Spinal cord (tissue), 10 donors: ENCODE data around the gene ARHGAP15. TPM values are rescaled to one million over a fixed set of nuclear protein-coding genes. Genes with fewer than 3 reads are reported as not detected.

ENCODE experiments used
- DNase-seq, 6 donors: peaks; one replicate each; pipeline versions ENCODE4 v3.0.0 to v3.0.0-alpha.2; 2013 to 2015; ENCODE audit warnings: low spot score in 6 of 6, low read depth in 4 of 6
- H3K27ac ChIP-seq: one replicate; pipeline ENCODE4 v1.5.1; 2013; ENCODE audit warnings: low read depth, low read length, control low read depth
- H3K27me3 ChIP-seq: one replicate; pipeline ENCODE4 v1.6.1; 2013; ENCODE audit warnings: low read length; ENCODE audit not compliant: control insufficient read depth, insufficient read depth
- H3K36me3 ChIP-seq: one replicate; pipeline ENCODE4 v1.6.1; 2013; ENCODE audit warnings: low read length; ENCODE audit not compliant: control insufficient read depth, insufficient read depth
- H3K4me1 ChIP-seq: one replicate; pipeline ENCODE4 v1.6.1; 2013; ENCODE audit warnings: low read length; ENCODE audit not compliant: control insufficient read depth, insufficient read depth
- H3K4me3 ChIP-seq: one replicate; pipeline ENCODE4 v1.5.1; 2013; ENCODE audit warnings: low read depth, low read length, control low read depth
- H3K9me3 ChIP-seq: one replicate; pipeline ENCODE4 v1.6.1; 2013; ENCODE audit warnings: low read length; ENCODE audit not compliant: control insufficient read depth, insufficient read depth
- WGBS: methylation state at CpG from one replicate; pipeline ENCODE4 v1.1.5; 2013; ENCODE audit warnings: missing lambda C conversion rate; ENCODE audit not compliant: insufficient coverage; 5-methylcytosine and 5-hydroxymethylcytosine counted together
- polyA plus RNA-seq, 2 donors: library from polyadenylated mRNA; unstranded; fragments of 120-200 nt; gene quantifications; one replicate each; pipeline ENCODE4 v1.2.1, GENCODE V29; 2013; ENCODE audit not compliant: insufficient read length in 2 of 2
- total RNA-seq, 2 donors: library from RNA; depleted of rRNA in 1 of 2; stranded (reverse); fragments of 120-200 nt in 1 of 2; fragments of >200 nt in 1 of 2; gene quantifications; one replicate each; pipeline versions ENCODE4 v1.2.3 to v1.2.4, GENCODE V29; 2013 to 2014
- donor health status: healthy.

Gene ARHGAP15
- total and polyA plus RNA-seq, 4 donors, result 6.3 to 53.1 (median 12.5) TPM

DNA sequence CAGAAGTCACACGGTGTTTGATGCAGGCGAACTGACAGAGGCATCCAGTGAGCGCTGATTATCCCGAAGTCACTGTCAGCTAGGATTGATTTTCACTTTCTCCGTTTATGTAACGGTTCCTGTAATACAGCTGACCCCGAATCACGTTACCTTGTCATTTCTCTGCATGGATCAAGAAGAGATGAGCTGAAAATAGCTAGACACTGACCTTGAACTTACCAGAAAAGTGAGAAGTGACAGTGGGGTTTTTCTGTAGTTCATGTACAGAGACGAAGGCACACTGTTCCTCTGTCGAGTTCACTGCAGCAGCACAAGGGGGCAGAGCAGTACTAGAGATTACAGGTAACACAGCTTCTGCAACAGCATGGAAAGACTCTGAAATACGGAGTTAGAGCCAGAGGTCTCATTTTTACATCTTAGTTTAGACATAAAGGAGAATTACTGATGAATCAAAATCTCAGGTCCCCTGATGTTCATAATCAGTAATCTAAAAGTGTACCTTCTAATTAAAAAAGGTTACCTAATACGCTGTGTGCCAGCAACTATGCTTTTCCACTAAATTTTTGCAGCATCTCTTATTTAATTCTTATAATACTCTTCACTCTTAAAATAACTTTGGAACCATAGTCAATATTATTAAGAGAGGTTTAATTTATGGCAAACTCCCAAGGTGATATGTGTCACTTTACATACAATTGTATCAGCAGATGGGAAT lies 33.1 kb downstream of the ARHGAP15 start:
- H3K4me1 ChIP-seq, result no peaks in the 10 kb centered on the region
- 54% methylated on average over 10 of the region's 12 CpGs for WGBS
- no peaks in the 10 kb centered on the region for H3K9me3 ChIP-seq
- no peak overlapping the region for H3K4me3 ChIP-seq
- no peaks in the 10 kb centered on the region for H3K27me3 ChIP-seq
- peak in 5 of 6 donors; percentile 39 to 95 (median 54) for DNase-seq
- H3K27ac ChIP-seq, result no peak overlapping the region
- no peaks in the 10 kb centered on the region for H3K36me3 ChIP-seq

DNA sequence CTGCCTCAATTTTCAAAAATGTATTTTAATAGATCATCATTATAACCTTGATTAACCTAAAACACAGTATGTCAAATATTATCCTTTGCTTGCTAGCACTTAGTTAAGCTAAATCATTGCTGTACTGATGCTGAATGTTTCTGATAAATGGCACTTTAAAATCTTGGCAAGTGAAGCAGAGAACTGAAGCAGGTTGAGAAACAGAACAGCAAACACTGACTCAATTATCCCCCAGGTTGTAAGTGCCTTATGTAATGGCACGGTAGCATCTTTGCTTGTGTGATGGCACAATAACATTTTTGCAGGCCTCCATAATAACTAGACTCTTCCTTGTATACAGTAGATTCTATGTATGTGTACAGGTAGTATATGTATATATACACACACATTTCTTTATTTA lies 33.8 kb downstream of the ARHGAP15 start:
- DNase-seq, result no peak
- no peaks in the 10 kb centered on the region for H3K36me3 ChIP-seq
- no peaks in the 10 kb centered on the region for H3K4me1 ChIP-seq
- no CpG with 5 or more reads among the region's 1 CpG for WGBS
- no peaks in the 10 kb centered on the region for H3K27me3 ChIP-seq
- H3K9me3 ChIP-seq, result no peaks in the 10 kb centered on the region
- no peak overlapping the region for H3K27ac ChIP-seq
- no peak overlapping the region for H3K4me3 ChIP-seq

DNA sequence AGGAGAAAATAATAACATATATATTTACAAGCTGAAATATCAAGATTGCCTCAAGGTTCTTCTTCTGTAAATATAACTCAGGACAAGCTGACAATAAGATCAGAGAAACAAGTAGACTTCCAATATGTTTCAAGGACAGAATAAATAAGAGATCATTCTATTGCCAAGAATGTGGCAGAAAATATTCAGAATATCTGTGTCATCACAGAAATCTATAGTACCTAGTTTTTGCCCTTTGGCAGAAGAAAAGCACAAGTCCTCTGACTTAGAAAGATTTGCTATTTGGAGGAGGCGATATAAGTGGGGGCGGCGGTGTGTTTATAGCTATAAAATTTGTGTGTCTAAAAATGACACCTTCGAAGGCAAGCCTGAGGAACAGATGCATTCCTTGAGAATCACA lies 34.3 kb downstream of the ARHGAP15 start:
- Histone ChIP-seq H3K4me1 (no peaks in the 10 kb centered on the region), H3K9me3 (no peaks in the 10 kb centered on the region), H3K4me3 (no peak overlapping the region), H3K36me3 (no peaks in the 10 kb centered on the region), H3K27ac (no peak overlapping the region), H3K27me3 (no peaks in the 10 kb centered on the region)
- no peak for DNase-seq
- WGBS, result 80% methylated on average over 3 of the region's 4 CpGs

DNA sequence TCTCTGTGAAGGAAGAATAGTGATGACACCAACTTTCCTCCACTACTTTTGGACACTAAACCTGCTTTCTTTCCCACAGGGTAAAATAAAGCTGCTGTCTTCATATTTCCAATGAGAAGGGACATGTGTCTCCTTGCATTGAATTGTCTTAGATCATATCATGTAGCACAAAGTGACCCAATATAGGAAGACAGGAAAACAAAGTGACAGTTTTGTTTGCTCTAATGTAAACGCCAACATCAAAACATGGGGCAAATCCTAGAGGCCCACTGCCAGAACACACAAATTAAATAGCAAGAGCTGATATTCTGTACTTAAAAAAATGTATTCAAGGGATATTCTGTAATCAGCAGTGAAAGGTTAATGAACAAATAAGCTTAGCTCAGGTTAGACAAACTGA lies 36.1 kb downstream of the ARHGAP15 start:
- no peak overlapping the region for H3K27ac ChIP-seq
- H3K4me1 ChIP-seq, result no peaks in the 10 kb centered on the region
- H3K27me3 ChIP-seq, result no peaks in the 10 kb centered on the region
- WGBS, result no CpG with 5 or more reads among the region's 1 CpG
- no peaks in the 10 kb centered on the region for H3K9me3 ChIP-seq
- H3K36me3 ChIP-seq, result no peaks in the 10 kb centered on the region
- H3K4me3 ChIP-seq, result no peak overlapping the region
- DNase-seq, result no peak

DNA sequence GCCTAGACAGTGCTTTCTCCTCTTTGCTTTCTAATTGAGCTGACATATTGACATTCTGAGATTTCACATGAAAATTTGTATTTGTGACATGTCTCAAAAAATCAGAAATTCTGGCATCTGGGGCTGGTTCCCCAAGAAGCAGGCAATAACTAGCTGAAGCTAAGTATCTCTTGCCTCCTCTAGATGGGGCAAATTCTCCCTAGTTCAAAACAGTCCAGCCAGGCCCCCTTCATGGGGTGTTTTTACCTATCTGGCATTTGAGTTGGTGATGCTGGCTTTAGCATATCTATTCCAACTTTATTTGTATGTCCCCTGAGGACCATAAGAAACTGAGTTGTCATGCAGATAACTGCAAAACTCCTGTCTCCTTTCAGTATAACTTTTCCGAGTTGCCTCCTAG lies 39.9 kb downstream of the ARHGAP15 start:
- no peak overlapping the region for H3K27ac ChIP-seq
- no peaks in the 10 kb centered on the region for H3K9me3 ChIP-seq
- WGBS, result no CpG with 5 or more reads among the region's 1 CpG
- no peaks in the 10 kb centered on the region for H3K27me3 ChIP-seq
- no peak overlapping the region for H3K4me3 ChIP-seq
- no peaks in the 10 kb centered on the region for H3K36me3 ChIP-seq
- H3K4me1 ChIP-seq, result no peaks in the 10 kb centered on the region
- DNase-seq, result no peak

DNA sequence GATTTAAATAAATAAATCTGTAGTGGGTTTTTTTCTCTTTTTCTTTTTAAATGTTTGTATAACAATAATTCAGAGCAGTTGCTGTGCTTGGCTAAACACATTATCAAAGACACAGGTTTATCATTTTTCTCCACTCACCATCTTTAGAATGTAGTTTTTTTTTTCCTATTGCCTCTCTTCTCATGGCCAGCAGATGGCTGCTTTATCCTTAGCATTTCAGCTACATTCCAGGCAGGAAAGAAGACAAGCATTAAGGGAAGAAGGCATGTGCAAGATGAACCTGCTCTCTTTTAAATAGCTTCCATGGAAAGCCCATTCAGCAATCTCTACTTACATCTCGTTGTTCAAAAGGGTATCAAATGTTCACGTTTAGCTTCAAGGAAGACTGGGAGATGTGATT lies 42.6 kb downstream of the ARHGAP15 start:
- no peaks in the 10 kb centered on the region for H3K27me3 ChIP-seq
- no peak overlapping the region for H3K27ac ChIP-seq
- H3K9me3 ChIP-seq, result no peaks in the 10 kb centered on the region
- no peak overlapping the region for H3K4me3 ChIP-seq
- no peaks in the 10 kb centered on the region for H3K36me3 ChIP-seq
- no CpG with 5 or more reads among the region's 2 CpGs for WGBS
- H3K4me1 ChIP-seq, result no peaks in the 10 kb centered on the region
- DNase-seq, result peak in 2 of 6 donors; percentile 66 to 84

DNA sequence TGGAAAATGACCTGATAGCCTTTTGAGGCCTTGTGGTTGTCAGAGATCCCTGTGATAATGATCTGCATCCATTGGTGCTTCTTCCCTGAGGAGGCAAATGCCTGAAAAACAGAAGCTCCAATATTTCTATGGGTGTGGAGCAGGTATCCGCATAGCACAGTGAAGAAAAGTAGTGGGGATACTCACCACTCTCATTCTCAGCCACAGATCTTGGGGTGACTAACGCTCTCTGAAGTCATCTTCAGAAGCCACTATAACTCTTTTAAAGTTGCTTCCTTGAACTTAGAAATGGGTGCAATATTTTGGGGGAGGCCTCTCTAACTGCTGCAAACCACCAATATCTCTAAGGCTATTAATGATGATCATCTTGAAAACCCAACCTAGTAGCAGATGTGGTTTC lies 46.2 kb downstream of the ARHGAP15 start:
- H3K4me3 ChIP-seq, result no peak overlapping the region
- no peaks in the 10 kb centered on the region for H3K9me3 ChIP-seq
- no peaks in the 10 kb centered on the region for H3K36me3 ChIP-seq
- H3K4me1 ChIP-seq, result no peaks in the 10 kb centered on the region
- no peak overlapping the region for H3K27ac ChIP-seq
- H3K27me3 ChIP-seq, result no peaks in the 10 kb centered on the region
- WGBS, result no CpG with 5 or more reads among the region's 2 CpGs
- DNase-seq, result no peak

DNA sequence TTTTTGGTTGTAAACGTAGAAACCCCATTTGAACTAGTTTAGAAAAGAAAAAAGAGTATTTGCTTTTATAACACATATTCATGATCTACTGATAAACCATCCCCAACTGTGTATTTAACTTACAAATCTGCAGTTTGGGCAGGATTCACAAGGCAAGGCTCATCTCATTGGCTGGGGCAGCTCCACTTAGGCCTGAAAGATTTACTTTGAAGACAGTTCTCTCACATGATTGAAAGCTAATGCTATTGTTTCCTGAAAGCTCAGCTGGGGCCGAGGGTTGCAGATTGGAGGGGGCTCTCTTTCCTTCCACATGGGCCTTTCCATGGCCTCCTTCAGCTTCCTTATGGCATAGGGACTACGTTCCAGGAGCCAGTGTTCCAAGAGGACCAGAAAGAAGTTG lies 47.4 kb downstream of the ARHGAP15 start:
- peaks cover 4% of the 10 kb centered on the region for H3K9me3 ChIP-seq
- H3K4me1 ChIP-seq, result no peaks in the 10 kb centered on the region
- H3K27ac ChIP-seq, result no peak overlapping the region
- no peak overlapping the region for H3K4me3 ChIP-seq
- H3K27me3 ChIP-seq, result no peaks in the 10 kb centered on the region
- DNase-seq, result no peak
- no CpG with 5 or more reads among the region's 3 CpGs for WGBS
- H3K36me3 ChIP-seq, result no peaks in the 10 kb centered on the region

DNA sequence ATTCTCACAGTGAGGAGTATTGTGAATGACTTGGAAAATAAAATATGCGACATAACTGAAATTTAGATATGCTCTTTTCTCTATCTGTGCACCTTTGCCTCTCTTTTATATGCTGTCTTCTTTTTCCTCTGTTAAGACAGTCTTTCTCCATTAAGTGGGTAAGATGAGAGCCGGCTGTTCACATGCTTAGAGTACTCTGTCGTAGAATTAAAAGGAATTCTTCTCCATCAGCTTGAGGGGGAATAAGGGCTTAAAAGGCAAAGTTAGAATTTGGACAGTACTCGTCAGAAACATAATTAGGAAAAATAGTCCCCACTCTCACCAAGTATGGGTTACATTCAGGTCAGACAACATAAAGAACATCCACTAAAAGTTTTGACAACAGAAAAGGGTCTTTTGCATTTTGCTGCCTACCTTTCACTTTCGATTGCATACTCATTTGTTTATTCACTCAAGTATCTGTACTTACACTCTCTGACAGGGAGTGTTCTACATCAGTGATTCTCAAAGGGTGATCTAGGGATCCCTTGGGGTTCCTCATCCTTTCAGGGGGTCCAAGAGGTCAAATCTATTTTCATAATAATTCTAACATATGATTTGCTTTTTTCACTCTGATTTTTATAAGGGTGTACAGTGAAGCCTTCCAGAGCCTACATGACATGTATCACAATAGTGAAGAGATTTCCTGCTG lies 48.0 kb downstream of the ARHGAP15 start:
- no peak overlapping the region for H3K4me3 ChIP-seq
- no peaks in the 10 kb centered on the region for H3K4me1 ChIP-seq
- H3K27me3 ChIP-seq, result no peaks in the 10 kb centered on the region
- 100% methylated on average over 1 of the region's 5 CpGs for WGBS
- H3K9me3 ChIP-seq, result peaks cover 4% of the 10 kb centered on the region
- no peak overlapping the region for H3K27ac ChIP-seq
- no peaks in the 10 kb centered on the region for H3K36me3 ChIP-seq
- DNase-seq, result no peak

DNA sequence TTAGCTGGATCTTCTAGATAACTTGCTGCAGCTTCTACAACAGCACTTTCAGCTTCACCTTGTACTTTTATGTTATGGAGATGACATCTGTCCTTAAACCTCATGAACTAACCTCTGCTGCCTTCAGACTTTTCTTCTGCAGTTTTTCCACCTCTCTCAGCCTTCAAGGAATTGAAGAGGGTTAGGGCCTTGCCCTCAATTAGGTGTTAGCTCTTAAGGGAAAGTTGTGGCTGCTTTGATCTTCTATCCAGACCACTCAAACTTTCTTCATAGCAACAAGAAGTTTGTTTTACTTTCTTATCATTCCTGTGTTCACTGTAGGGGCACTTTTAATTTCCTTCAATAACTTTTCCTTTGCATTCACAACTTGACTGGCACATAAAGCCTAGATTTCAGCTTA lies 52.3 kb downstream of the ARHGAP15 start:
- no peaks in the 10 kb centered on the region for H3K36me3 ChIP-seq
- no peaks in the 10 kb centered on the region for H3K4me1 ChIP-seq
- H3K27ac ChIP-seq, result no peak overlapping the region
- no peak for DNase-seq
- H3K9me3 ChIP-seq, result peaks cover 4% of the 10 kb centered on the region
- H3K4me3 ChIP-seq, result no peak overlapping the region
- H3K27me3 ChIP-seq, result no peaks in the 10 kb centered on the region
